Stimulated activated naive CD4-positive, alpha-beta T cell (primary cell): ENCODE measurements around the gene VPS13A.

Experiments used
- DNase-seq, 6 experiments: peaks; one replicate each; lab custom pipeline; 2025; lab: John Stamatoyannopoulos, UW

Gene VPS13A

GRCh38 chr9:77457916-77458592, 280.7 kb downstream of the VPS13A start:
- peak; percentile 8 to 64 (median 26) for DNase-seq

GRCh38 chr9:77460938-77461337, 283.6 kb downstream of the VPS13A start:
- DNase-seq: no peak

GRCh38 chr9:77462066-77462465, 284.7 kb downstream of the VPS13A start:
- DNase-seq: no peak

- no peak for DNase-seq
Observed at GRCh38 chr9:77463151-77463550, 285.8 kb downstream of the VPS13A start.

GRCh38 chr9:77464661-77465060, 287.3 kb downstream of the VPS13A start:
- no peak for DNase-seq

GRCh38 chr9:77469515-77470231, 292.3 kb downstream of the VPS13A start:
- no peak for DNase-seq
